HepG2 (cell line): Measurements from ENCODE around the gene WDR82. TPM values are rescaled to one million over a fixed set of nuclear protein-coding genes. Genes with fewer than 3 reads are reported as not detected.
A peak's percentile ranks its signal among the peaks of the same experiment; 100 is the strongest.

ENCODE experiments used
- BCLAF1 ChIP-seq: fragments of 450-650 bp; IDR thresholded peaks from 2 replicates; pipeline ENCODE4 v1.6.1; 2017; ENCODE audit warnings: mild to moderate bottlenecking
- CCDC6 ChIP-seq: sonication (generic); formaldehyde crosslinking; IDR thresholded peaks from 2 replicates; pipeline ENCODE4 v1.8.1; 2022; ENCODE audit warnings: mild to moderate bottlenecking, missing genetic modification reagents, moderate library complexity
- CEBPZ ChIP-seq: IDR thresholded peaks from 2 replicates; pipeline ENCODE4 v1.6.1; 2012; ENCODE audit warnings: low read length, improper control_type of control experiment
- DNMT3B ChIP-seq: conservative IDR thresholded peaks from 2 replicates; pipeline ENCODE4 v1.6.1; 2016; ENCODE audit warnings: missing biosample characterization, control low read depth
- GABPB1 ChIP-seq: IDR thresholded peaks from 2 replicates; pipeline ENCODE4 v1.6.1; 2016; ENCODE audit warnings: mild to moderate bottlenecking, missing genetic modification reagents, moderate library complexity, missing compliant biosample characterization
- KDM2A ChIP-seq: sonication (generic); formaldehyde crosslinking; IDR thresholded peaks from 2 replicates; pipeline ENCODE4 v1.4.0; 2020; ENCODE audit warnings: low read depth, missing genetic modification reagents, borderline replicate concordance
- KLF11 ChIP-seq: IDR thresholded peaks from 2 replicates; pipeline ENCODE4 v1.6.1; 2016; ENCODE audit warnings: missing compliant biosample characterization
- MATR3 ChIP-seq: sonication (generic); formaldehyde crosslinking; IDR thresholded peaks from 2 replicates; pipeline ENCODE4 v1.4.0; 2020; ENCODE audit warnings: missing genetic modification reagents
- MEF2D ChIP-seq: sonication (generic); formaldehyde crosslinking; IDR thresholded peaks from 2 replicates; pipeline ENCODE4 v1.5.1; 2020; ENCODE audit warnings: mild to moderate bottlenecking, missing genetic modification reagents
- NFYC ChIP-seq: IDR thresholded peaks from 2 replicates; pipeline ENCODE4 v1.6.1; 2016; ENCODE audit warnings: missing genetic modification reagents, missing compliant biosample characterization
- RFXANK ChIP-seq: IDR thresholded peaks from 2 replicates; pipeline ENCODE4 v1.6.1; 2016
- SP4 ChIP-seq: sonication (generic); formaldehyde crosslinking; IDR thresholded peaks from 2 replicates; pipeline ENCODE4 v1.8.1; 2023; ENCODE audit warnings: mild to moderate bottlenecking, missing genetic modification reagents
- ZBTB1 ChIP-seq: sonication (generic); formaldehyde crosslinking; IDR thresholded peaks from 2 replicates; pipeline ENCODE4 v1.4.0; 2020; ENCODE audit warnings: missing genetic modification reagents, borderline replicate concordance
- ZBTB49 ChIP-seq: sonication (generic); formaldehyde crosslinking; IDR thresholded peaks from 2 replicates; pipeline ENCODE4 v1.4.0; 2020; ENCODE audit warnings: missing genetic modification reagents, borderline replicate concordance
- ZNF354B ChIP-seq: sonication (generic); formaldehyde crosslinking; IDR thresholded peaks from 2 replicates; pipeline ENCODE4 v1.8.0; 2022; ENCODE audit warnings: mild to moderate bottlenecking, missing genetic modification reagents
- ZNF7 ChIP-seq: IDR thresholded peaks from 2 replicates; pipeline ENCODE4 v1.6.1; 2016; ENCODE audit warnings: missing biosample characterization, missing genetic modification reagents
- ZNF704 ChIP-seq: sonication (generic); formaldehyde crosslinking; IDR thresholded peaks from 2 replicates; pipeline ENCODE4 v1.8.1; 2023; ENCODE audit warnings: mild to moderate bottlenecking, inconsistent platforms, moderate library complexity, missing genetic modification reagents, borderline replicate concordance
- polyA plus RNA-seq, 8 experiments: library from polyadenylated mRNA; depleted of rRNA in 3 of 8; stranded (reverse) in 7 of 8; unstranded in 1 of 8; fragments of >200 nt; fragmentation: Illumina TruSeq in 4 of 8; extraction: Trizol in 4 of 8; gene quantifications; 2 replicates each; pipeline versions ENCODE4 v1.2.1 to v1.2.3, GENCODE V29; 2011 to 2016; ENCODE audit warnings: low read depth in 4 of 8, missing spikeins in 1 of 8, mixed read lengths in 1 of 8; ENCODE audit not compliant: insufficient read depth in 1 of 8
- total RNA-seq, 5 experiments: library from RNA; depleted of rRNA; stranded (reverse); fragments of >200 nt; fragmentation: Illumina TruSeq; extraction: Trizol; gene quantifications; 2 replicates each; pipeline ENCODE4 v1.2.3, GENCODE V29; 2016; ENCODE audit warnings: low read depth in 1 of 5

WDR82 gene
- total and polyA plus RNA-seq, 2 of the 13 experiments (the other 11 are each of a cell fraction or from before 2014, with no cell fraction given): 39.1 to 59.5 TPM

- TF ChIP-seq ZBTB49: no peak
- TF ChIP-seq BCLAF1: no peak
- TF ChIP-seq MEF2D (CRISPR knock-in tag): peak; percentile 79
- no peak for TF ChIP-seq ZNF7
- no peak for TF ChIP-seq ZNF704 (CRISPR knock-in tag)
- no peak for TF ChIP-seq CCDC6 (CRISPR knock-in tag)
- TF ChIP-seq ZBTB1 (CRISPR knock-in tag): no peak
- peak; percentile 16; the same call in 1 of the 2 replicates for TF ChIP-seq NFYC (CRISPR knock-in tag)
- TF ChIP-seq RFXANK (CRISPR knock-in tag): no peak
- TF ChIP-seq DNMT3B (CRISPR knock-in tag): no peak
- no peak; the same call in 1 of the 2 replicates for TF ChIP-seq GABPB1
- no peak for TF ChIP-seq MATR3 (CRISPR knock-in tag)
- peak; percentile 5; the same call in 1 of the 2 replicates for TF ChIP-seq KDM2A (CRISPR knock-in tag)
- TF ChIP-seq ZNF354B (CRISPR knock-in tag): no peak
- TF ChIP-seq CEBPZ: no peak
- 0 out of 2 replicates have a peak, but pooled peaks have one; percentile 33 for TF ChIP-seq KLF11 (CRISPR knock-in tag)
- TF ChIP-seq SP4 (CRISPR knock-in tag): no peak
Observed at GRCh38 chr3:52238193-52238760, 40.2 kb downstream of the WDR82 start (continued).
